ENCODE data around the gene TLDC2.

Gene TLDC2

GRCh38 chr20:36849333-36850065 lies 26.4 kb upstream of the TLDC2 start:
- no peak for DNase-seq (ENCODE audit: low read depth in 2 of 2)

GRCh38 chr20:36850759-36851158 lies 25.2 kb upstream of the TLDC2 start:
- DNase-seq (ENCODE audit: low read depth in 2 of 2), result no peak

- no peak for DNase-seq (ENCODE audit: low read depth in 2 of 2)
Observed at GRCh38 chr20:36851490-36851889, 24.4 kb upstream of the TLDC2 start.

GRCh38 chr20:36852187-36852586 lies 23.8 kb upstream of the TLDC2 start:
- no peak for DNase-seq (ENCODE audit: low read depth in 2 of 2)

- DNase-seq (ENCODE audit: low read depth in 2 of 2), result no peak
Observed at GRCh38 chr20:36854348-36855240, 21.3 kb upstream of the TLDC2 start.

- DNase-seq (ENCODE audit: low read depth in 2 of 2), result no peak
Observed at GRCh38 chr20:36855241-36855657, 20.7 kb upstream of the TLDC2 start.

GRCh38 chr20:36856195-36856594 lies 19.7 kb upstream of the TLDC2 start:
- DNase-seq (ENCODE audit: low read depth in 2 of 2), result no peak

- no peak for DNase-seq (ENCODE audit: low read depth in 2 of 2)
Observed at GRCh38 chr20:36856691-36857635, 19.0 kb upstream of the TLDC2 start.

- DNase-seq (ENCODE audit: low read depth in 2 of 2), result no peak
Observed at GRCh38 chr20:36859282-36859555, 16.7 kb upstream of the TLDC2 start.

- DNase-seq (ENCODE audit: low read depth in 2 of 2), result no peak
Observed at GRCh38 chr20:36859700-36860330, 16.1 kb upstream of the TLDC2 start.

- no peak for DNase-seq (ENCODE audit: low read depth in 2 of 2)
Observed at GRCh38 chr20:36860339-36860738, 15.6 kb upstream of the TLDC2 start.

- no peak for DNase-seq (ENCODE audit: low read depth in 2 of 2)
Observed at GRCh38 chr20:36860811-36861624, 14.9 kb upstream of the TLDC2 start.

- DNase-seq (ENCODE audit: low read depth in 2 of 2), result no peak
Observed at GRCh38 chr20:36861625-36861874, 14.4 kb upstream of the TLDC2 start.

- DNase-seq (ENCODE audit: low read depth in 2 of 2), result no peak
Observed at GRCh38 chr20:36861875-36862801, 13.8 kb upstream of the TLDC2 start.

GRCh38 chr20:36862857-36863668 lies 12.9 kb upstream of the TLDC2 start:
- DNase-seq (ENCODE audit: low read depth in 2 of 2), result no peak

- DNase-seq (ENCODE audit: low read depth in 2 of 2), result no peak
Observed at GRCh38 chr20:36865076-36865860, 10.7 kb upstream of the TLDC2 start.

GRCh38 chr20:36865861-36866149 lies 10.1 kb upstream of the TLDC2 start:
- no peak for DNase-seq (ENCODE audit: low read depth in 2 of 2)

- no peak for DNase-seq (ENCODE audit: low read depth in 2 of 2)
Observed at GRCh38 chr20:36866164-36866563, 9.8 kb upstream of the TLDC2 start.
